ENCODE measurements around the gene KCNH2. TPM values are rescaled to one million over a fixed set of nuclear protein-coding genes. Genes with fewer than 3 reads are reported as not detected.

KCNH2 gene
- total RNA-seq, 6 donors from 2014 or later = 0.59 to 5.7 (median 3.1) TPM

- H3K9me3 ChIP-seq = no peaks in the 10 kb centered on the region
- ATAC-seq (ENCODE audit: low FRiP score in 2 of 2) = no peak
- H3K27ac ChIP-seq = no peak overlapping the region
- H3K4me3 ChIP-seq = no peak overlapping the region
- TF ChIP-seq POLR2AphosphoS5 (IDR thresholded peaks at IDR 0.05) = no peak
- TF ChIP-seq, protein P1, sequence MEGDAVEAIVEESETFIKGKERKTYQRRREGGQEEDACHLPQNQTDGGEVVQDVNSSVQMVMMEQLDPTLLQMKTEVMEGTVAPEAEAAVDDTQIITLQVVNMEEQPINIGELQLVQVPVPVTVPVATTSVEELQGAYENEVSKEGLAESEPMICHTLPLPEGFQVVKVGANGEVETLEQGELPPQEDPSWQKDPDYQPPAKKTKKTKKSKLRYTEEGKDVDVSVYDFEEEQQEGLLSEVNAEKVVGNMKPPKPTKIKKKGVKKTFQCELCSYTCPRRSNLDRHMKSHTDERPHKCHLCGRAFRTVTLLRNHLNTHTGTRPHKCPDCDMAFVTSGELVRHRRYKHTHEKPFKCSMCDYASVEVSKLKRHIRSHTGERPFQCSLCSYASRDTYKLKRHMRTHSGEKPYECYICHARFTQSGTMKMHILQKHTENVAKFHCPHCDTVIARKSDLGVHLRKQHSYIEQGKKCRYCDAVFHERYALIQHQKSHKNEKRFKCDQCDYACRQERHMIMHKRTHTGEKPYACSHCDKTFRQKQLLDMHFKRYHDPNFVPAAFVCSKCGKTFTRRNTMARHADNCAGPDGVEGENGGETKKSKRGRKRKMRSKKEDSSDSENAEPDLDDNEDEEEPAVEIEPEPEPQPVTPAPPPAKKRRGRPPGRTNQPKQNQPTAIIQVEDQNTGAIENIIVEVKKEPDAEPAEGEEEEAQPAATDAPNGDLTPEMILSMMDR (IDR thresholded peaks at IDR 0.05) = no peak
- no peak for TF ChIP-seq EP300 (IDR thresholded peaks at IDR 0.05)
- TF ChIP-seq POLR2A (IDR thresholded peaks at IDR 0.05) = no peak
- peaks cover 0 to 3% (median 0%) of the 10 kb centered on the region in 4 donors for H3K27me3 ChIP-seq
- DNase-seq = no peak
- no peaks in the 10 kb centered on the region for H3K4me1 ChIP-seq
- WGBS, 2 donors = 59 to 63% methylated on average over 8 to 15 of the region's 15 CpGs
- H3K36me3 ChIP-seq = no peaks in the 10 kb centered on the region
These were observed 76.7 kb downstream of the KCNH2 start for GRCh38 chr7:150901160-150902035.

DNA sequence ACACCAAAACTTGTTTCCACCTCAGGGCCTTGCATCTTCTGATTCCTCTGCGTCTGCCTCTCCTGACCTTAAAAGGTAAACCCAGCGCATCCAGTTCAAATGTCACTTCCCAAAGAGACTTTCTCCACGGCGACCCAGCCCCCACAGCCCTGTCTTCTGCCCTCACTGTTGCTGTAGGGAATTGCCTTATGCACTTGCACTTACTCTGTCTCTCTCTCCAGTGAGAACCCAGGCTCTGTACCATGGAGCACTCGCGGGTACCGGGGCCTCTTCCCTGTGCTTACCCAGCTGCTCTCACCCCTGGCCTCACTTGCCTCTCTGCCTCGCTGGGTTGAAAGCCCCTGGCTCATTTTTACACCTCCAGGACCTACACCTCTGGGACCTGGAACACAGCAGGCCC, 77.4 kb downstream of the KCNH2 start:
- no peak overlapping the region for H3K27ac ChIP-seq
- H3K4me3 ChIP-seq = no peak overlapping the region
- H3K27me3 ChIP-seq = peaks cover 0 to 4% (median 0%) of the 10 kb centered on the region in 4 donors
- DNase-seq = no peak
- ATAC-seq (ENCODE audit: low FRiP score in 2 of 2) = no peak
- no peaks in the 10 kb centered on the region for H3K4me1 ChIP-seq
- WGBS, 2 donors = 76 to 83% methylated on average over 8 of the region's 8 CpGs
- H3K9me3 ChIP-seq = no peaks in the 10 kb centered on the region
- no peaks in the 10 kb centered on the region for H3K36me3 ChIP-seq
- TF ChIP-seq POLR2A (IDR thresholded peaks at IDR 0.05) (no peak), EP300 (IDR thresholded peaks at IDR 0.05) (no peak), POLR2AphosphoS5 (IDR thresholded peaks at IDR 0.05) (no peak)
- TF ChIP-seq, protein P1 (IDR thresholded peaks at IDR 0.05) = no peak

- no peak overlapping the region for H3K27ac ChIP-seq
- H3K4me3 ChIP-seq = no peak overlapping the region
- peaks cover 0 to 4% (median 0%) of the 10 kb centered on the region in 4 donors for H3K27me3 ChIP-seq
- no peaks in the 10 kb centered on the region for H3K4me1 ChIP-seq
- peak; percentile 80 to 89 for ATAC-seq (ENCODE audit: low FRiP score in 2 of 2)
- peak; percentile 76 to 93 for DNase-seq
- no peaks in the 10 kb centered on the region for H3K36me3 ChIP-seq
- 1 to 16% methylated on average over 15 to 20 of the region's 22 CpGs for WGBS, 2 donors
- TF ChIP-seq, protein P1 (IDR thresholded peaks at IDR 0.05) = peak; percentile 87 to 94 (median 92)
- TF ChIP-seq POLR2A (IDR thresholded peaks at IDR 0.05) = no peak
- peaks cover 0 to 5% (median 2%) of the 10 kb centered on the region in 4 donors for H3K9me3 ChIP-seq
These were observed 79.6 kb downstream of the KCNH2 start for GRCh38 chr7:150898475-150899011.

DNA sequence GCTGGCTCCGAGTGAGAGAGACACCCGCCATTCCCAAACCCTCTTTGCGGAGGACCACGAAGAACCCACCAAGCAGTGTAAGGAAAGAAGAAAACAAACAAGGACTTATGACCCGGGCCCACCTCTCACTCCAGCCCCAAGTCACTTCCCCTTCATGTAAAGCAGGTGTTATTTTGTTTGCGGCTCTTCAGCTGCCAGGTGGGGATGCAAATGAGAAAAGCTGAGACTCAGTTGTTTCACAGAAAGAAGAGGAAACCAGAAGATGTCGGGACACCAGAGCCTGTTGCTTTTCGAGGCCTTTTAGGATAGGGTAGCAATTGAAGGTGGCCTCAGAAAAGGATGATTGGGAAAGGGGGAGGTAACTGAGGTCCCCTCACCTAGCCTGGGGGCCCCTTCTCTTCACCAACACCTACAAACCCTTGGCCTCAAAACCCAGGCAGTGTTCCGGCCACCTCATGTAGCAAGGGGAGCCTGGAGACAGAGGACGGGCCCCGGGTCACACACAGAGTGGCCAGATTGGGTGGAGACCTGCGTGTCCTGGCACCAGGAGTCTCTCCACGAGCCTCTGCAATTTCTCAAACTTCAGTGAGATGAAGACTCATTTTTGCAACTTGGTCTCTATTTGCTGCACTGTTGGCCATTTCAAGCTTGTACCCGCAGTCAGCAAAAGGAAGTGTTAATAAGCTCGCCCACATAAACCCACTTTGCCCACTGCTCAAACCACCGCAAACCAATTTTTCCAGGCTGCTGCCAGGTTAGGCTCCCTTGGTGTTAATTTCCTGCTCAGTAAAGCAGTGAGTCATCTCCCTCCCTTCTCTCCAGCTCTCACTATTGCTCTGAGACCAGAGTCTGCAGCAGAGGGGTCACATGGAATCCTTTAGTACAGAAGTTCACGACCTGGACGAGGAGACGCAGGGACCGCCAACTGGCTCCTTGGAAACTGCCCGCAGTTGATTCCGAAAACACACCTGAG, 80.3 kb downstream of the KCNH2 start:
- DNase-seq (no peak), ATAC-seq (ENCODE audit: low FRiP score in 2 of 2) (no peak)
- peaks cover 0 to 6% (median 2%) of the 10 kb centered on the region in 4 donors for H3K9me3 ChIP-seq
- peaks cover 0 to 4% (median 0%) of the 10 kb centered on the region in 4 donors for H3K27me3 ChIP-seq
- no peaks in the 10 kb centered on the region for H3K36me3 ChIP-seq
- 54 to 60% methylated on average over 17 to 22 of the region's 22 CpGs for whole genome bisulfite sequencing, 2 donors
- H3K4me1 ChIP-seq = no peaks in the 10 kb centered on the region
- H3K4me3 ChIP-seq = no peak overlapping the region
- no peak overlapping the region for H3K27ac ChIP-seq
- TF ChIP-seq, protein P1 (IDR thresholded peaks at IDR 0.05) = no peak
- TF ChIP-seq POLR2A (IDR thresholded peaks at IDR 0.05) = no peak
- TF ChIP-seq EP300 (IDR thresholded peaks at IDR 0.05) = no peak
- no peak for TF ChIP-seq POLR2AphosphoS5 (IDR thresholded peaks at IDR 0.05)
